GM10248 (cell line): Measurements from ENCODE around the gene ATAD3B.
"Not testable (repeated sequence)": the region's sequence is repeated elsewhere in the genome, so short reads cannot be mapped to it uniquely, and the experiment has no call there.

Source experiments
- CTCF ChIA-PET: fragments of 300-600 bp; sonication (Branson Sonifier 250); formaldehyde crosslinking; extraction: SDS; loops from one replicate; lab custom pipeline; 2021; ENCODE audit warnings: antibody characterized with exemption; lab: Yijun Ruan, JAX
- POLR2A ChIA-PET: fragments of 350-650 bp; sonication (Branson Sonifier 250); formaldehyde crosslinking; extraction: SDS; loops from one replicate; lab custom pipeline; 2020; ENCODE audit warnings: antibody characterized with exemption; lab: Yijun Ruan, JAX
- DNase-seq: peaks from one replicate; pipeline ENCODE4 v3.0.0; 2012; ENCODE audit errors: extremely low spot score
- TF ChIP-seq, protein P1 (sequence below): IDR thresholded peaks from 2 replicates; pipeline ENCODE4 v1.5.1; 2012; ENCODE audit warnings: mild to moderate bottlenecking, low read depth; ENCODE audit errors: extremely low read depth, missing control alignments, control extremely low read depth

Gene ATAD3B

DNA sequence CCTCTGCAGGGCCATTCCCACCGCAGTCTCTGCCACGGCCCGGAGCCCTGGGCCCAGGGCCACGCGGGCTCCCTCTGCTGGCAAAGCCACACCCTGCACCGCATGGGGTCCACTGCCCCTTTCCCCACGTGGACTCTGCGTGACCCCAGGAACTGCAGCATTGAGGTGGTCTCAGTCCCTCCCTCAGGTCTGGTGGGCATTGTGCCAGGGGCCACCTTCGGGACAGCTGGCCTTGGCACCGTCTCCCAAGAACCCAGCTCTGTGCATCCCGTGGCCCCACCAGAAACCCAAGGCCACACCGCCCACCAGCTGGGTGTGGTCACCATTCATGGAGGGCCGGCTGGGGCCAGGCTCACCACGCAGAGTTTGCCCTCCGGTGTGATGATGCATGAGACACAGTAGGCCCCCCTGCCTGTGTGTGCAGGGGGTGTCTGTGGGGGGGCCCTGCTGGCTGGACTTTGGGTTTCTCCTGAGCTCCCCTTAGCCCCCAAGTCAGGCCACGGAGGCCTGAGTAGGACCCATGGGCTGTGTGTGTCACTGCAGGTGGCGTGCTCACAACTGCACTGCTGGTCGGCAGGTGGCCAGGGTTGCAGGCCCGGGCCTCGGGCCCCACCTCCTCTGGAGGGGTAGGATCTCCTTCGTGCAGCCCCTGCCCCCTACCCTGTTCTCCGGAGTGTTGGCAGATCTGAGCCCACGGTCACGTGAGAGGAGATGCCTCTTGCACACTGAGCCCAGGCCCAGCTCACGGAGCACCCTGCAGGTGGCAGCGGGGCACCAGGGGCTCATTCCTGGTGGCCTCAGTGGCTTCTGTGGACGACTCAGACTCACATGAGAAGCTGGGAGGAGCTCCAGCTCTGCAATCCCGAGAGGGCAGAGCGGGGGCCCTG lies 30.3 kb upstream of the ATAD3B start:
- DNase-seq = peak; percentile 87
- CTCF ChIA-PET = interaction anchor here (0.6 to 2.3 kb wide), 20 partner anchors 10 to 603 kb away, joined by 3 to 14 read pairs (median 4); partner anchors contain the start of genes ANKRD65 and CCNL2
- TF ChIP-seq, protein P1, sequence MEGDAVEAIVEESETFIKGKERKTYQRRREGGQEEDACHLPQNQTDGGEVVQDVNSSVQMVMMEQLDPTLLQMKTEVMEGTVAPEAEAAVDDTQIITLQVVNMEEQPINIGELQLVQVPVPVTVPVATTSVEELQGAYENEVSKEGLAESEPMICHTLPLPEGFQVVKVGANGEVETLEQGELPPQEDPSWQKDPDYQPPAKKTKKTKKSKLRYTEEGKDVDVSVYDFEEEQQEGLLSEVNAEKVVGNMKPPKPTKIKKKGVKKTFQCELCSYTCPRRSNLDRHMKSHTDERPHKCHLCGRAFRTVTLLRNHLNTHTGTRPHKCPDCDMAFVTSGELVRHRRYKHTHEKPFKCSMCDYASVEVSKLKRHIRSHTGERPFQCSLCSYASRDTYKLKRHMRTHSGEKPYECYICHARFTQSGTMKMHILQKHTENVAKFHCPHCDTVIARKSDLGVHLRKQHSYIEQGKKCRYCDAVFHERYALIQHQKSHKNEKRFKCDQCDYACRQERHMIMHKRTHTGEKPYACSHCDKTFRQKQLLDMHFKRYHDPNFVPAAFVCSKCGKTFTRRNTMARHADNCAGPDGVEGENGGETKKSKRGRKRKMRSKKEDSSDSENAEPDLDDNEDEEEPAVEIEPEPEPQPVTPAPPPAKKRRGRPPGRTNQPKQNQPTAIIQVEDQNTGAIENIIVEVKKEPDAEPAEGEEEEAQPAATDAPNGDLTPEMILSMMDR = peak; percentile 79
- POLR2A ChIA-PET = no interaction called here

DNA sequence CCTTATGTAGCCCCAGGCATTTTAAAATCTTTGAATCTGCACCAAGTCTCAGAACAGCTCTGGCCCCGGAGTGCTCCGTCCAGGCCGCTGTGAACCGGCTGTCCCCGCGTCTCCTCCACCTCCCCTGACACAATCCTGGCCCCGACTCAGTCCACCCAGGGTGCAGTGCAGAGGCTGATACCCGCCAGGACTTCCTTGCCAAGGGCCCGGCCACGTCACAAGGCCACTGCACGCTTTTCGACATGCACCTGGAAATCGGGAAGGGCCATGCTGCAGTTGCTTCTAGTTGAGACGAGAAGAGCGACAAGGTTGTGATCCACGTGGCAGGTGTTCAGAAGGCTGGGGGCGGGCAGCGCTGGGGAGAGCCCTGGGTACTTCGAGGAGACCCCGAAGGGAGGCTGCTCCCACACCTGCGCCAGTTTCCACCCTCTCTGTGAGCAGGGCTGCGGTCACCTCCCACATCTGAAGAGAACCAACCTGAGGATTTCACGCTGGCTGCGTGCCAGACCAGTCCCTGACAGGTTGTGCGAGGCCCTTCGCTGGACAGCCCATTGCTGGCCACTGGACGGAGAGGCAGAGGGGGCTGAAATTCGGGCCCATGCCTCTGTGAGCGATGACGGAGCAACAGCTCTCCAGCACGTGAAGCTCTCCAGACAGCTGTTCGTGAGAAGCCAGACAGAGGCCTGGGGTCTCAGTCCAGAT lies 29.3 kb upstream of the ATAD3B start:
- TF ChIP-seq, protein P1 = no peak
- ChIA-PET CTCF (interaction anchor here (0.6 to 2.3 kb wide), 9 partner anchors 13 to 96 kb away, joined by 3 to 14 read pairs (median 4); no protein-coding TSS in a partner anchor), POLR2A (no interaction called here)
- no peak for DNase-seq

DNA sequence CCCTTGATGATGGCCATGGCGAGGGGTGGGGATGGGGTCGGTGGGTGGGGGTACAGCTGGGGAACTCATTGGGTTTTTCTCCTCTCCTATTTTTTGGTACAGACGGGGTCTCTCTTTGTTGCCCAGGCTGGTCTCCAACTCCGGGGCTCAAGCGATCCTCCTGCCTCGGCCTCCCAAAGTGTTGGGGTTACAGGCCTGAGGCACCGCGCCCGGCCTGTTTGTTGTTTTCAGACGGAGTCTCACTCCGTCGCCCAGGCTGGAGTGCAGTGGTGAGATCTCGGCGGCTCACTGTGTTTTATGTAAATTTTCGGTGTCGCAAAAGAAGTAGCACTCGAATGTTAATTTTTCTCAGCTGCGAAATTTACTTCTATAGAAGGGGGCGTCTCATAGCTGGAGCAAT lies 24.9 kb upstream of the ATAD3B start:
- DNase-seq, POLR2A ChIA-PET, CTCF ChIA-PET: not testable (repeated sequence)

DNA sequence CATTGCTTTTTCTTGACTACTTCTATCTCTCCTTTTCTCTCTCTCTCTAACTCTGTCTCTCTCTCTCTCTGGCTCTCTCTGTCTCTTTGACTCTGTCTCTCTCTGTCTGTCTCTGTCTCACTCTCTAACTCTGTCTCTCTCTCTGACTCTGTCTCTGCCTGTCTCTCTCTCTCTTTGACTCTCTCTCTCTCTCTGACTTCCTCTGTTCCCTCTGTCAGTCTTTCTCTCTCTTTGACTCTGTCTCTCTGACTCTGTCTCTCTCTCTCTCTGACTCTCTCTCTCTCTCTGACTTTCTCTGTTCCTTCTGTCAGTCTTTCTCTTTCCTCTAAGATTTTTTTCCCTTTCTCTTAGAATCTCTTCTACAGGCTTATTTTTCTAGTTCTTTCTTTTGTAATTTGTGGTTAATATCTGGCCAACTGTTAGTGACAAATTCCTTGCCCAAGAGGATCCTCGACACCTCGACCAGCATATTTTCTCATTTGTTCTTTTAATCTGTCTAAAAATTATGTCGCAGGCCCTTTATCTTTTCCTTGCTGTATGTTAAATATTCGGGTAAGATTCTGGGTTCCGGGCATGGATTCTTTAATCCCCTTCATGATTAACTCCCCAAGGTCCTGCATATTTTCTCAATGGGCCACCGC lies 22.3 kb upstream of the ATAD3B start, which contains the start of gene ATAD3C:
Gene ATAD3C (plus strand): TSS at position 591 of the 641 bp plus-strand sequence. CDS start 995 bp downstream, outside the sequence.
- TF ChIP-seq, protein P1 = no peak
- no peak for DNase-seq
- CTCF ChIA-PET = no interaction called here
- POLR2A ChIA-PET = no interaction called here

DNA sequence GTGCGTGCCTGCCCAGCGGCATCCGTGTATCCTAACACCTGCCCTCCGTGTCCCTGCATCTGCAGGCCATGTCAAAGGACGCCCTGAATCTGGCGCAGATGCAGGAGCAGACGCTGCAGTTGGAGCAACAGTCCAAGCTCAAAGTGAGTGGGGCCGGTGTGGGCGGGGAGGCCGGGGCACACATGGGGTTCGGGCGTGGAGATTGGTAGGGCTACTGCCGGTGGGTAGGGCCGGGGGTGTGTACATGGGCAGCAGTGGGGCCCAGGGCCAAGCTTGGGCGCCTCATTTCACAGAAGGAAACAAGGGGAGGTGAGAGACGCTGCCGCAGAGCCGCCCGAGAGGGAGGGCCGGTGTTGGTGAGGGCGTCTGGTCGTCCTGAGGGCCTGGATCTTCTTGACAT lies 20.9 kb upstream of the ATAD3B start:
- POLR2A ChIA-PET, DNase-seq: not testable (repeated sequence)
- CTCF ChIA-PET = interaction anchor here (2.5 kb wide), 1 partner anchor 10 kb away, joined by 11 read pairs; no protein-coding TSS in a partner anchor

DNA sequence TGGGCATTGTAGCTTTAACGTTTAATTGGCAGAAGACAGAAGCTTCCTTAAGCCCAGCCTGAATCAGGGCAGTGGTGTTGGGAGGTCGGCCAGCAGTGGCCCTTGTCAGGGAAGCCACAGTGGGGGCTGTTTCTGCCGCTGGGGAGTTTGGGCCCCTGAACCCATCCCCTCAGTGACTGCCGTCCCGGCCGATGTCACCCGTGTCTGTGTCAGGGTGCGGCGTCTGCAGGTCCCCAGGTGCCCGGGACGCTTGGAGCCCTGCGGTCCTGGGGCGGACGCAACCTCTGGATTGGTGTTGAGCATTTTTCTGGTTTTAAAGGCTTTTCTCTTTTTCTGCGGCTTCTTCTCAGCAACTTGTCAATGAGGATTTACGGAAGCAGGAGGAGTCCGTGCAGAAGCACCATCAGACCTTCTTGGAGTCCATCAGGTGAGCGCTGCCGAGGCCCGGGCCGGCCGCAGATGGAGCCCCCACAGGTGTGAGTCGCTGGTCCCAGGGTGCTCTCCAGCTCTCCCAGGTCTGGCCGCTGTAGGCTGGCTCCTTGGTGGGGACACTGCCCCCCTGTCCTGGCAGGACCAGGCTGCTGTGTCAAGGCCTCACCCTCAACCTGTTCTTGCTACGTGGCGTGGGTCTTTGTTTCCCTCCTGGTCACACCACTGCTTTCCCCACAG lies 19.7 kb upstream of the ATAD3B start:
- ChIA-PET POLR2A (no interaction called here), CTCF (interaction anchor here (2.5 kb wide), 1 partner anchor 11 kb away, joined by 11 read pairs; no protein-coding TSS in a partner anchor)
- DNase-seq = no peak
- TF ChIP-seq, protein P1 = no peak

DNA sequence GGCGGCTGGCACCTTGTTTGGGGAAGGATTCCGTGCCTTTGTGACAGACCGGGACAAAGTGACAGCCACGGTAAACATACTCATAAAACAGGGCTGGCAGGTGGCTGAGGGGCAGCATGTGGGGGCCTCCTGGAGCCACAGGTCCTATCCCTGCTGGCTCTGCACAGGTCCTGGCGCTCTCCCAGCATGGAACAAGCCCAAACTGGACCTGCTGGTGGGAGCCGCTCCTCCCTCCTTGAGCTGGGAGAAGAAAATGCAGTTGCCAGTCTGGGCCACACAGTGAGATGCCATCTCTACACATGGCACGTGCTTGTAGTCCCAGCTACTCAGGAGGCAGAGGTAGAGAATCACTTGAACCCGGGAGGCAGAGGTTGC lies 19.2 kb upstream of the ATAD3B start:
- POLR2A ChIA-PET, DNase-seq: not testable (repeated sequence)
- CTCF ChIA-PET = interaction anchor here (1.1 to 2.5 kb wide), 2 partner anchors 9 to 12 kb away, joined by 3 to 11 read pairs; no protein-coding TSS in a partner anchor
